PFSK-1 (cell line): Measurements from ENCODE around the gene SAC3D1.

Experiments
- FOXP2 ChIP-seq: optimal IDR thresholded peaks from 2 replicates; pipeline ENCODE3; 2011; ENCODE audit warnings: borderline replicate concordance, control low read depth, inconsistent platforms; ENCODE audit not compliant: insufficient read depth; ENCODE audit errors: extremely low read length, extremely low read depth
- POLR2AphosphoS5 ChIP-seq: IDR thresholded peaks from 2 replicates; pipeline ENCODE4 v1.6.1; 2012; ENCODE audit warnings: low read depth, mild to moderate bottlenecking, control low read depth, low read length, moderate library complexity
- SIN3A ChIP-seq: IDR thresholded peaks from 2 replicates; pipeline ENCODE4 v1.6.1; 2012; ENCODE audit warnings: mild to moderate bottlenecking, low read length, moderate library complexity, borderline replicate concordance; ENCODE audit not compliant: insufficient read depth
- TAF1 ChIP-seq: IDR thresholded peaks from 2 replicates; pipeline ENCODE4 v1.6.1; 2012; ENCODE audit warnings: low read length, control low read depth, borderline replicate concordance; ENCODE audit not compliant: insufficient read depth
- TF ChIP-seq, protein P1 (sequence below), 2 experiments: IDR thresholded peaks; 2 replicates each; pipeline versions ENCODE4 v1.6.1 to v1.8.0; 2011 to 2012; ENCODE audit warnings: low read depth in 2 of 2, low read length in 2 of 2, control low read depth in 1 of 2, inconsistent platforms in 1 of 2, mild to moderate bottlenecking in 1 of 2, moderate library complexity in 1 of 2; ENCODE audit not compliant: insufficient read depth in 1 of 2

The SAC3D1 gene

GRCh38 chr11:65086809-65087208, 45.8 kb downstream of the SAC3D1 start:
- no peak for TF ChIP-seq FOXP2
- TF ChIP-seq POLR2AphosphoS5: no peak
- TF ChIP-seq, protein P1, sequence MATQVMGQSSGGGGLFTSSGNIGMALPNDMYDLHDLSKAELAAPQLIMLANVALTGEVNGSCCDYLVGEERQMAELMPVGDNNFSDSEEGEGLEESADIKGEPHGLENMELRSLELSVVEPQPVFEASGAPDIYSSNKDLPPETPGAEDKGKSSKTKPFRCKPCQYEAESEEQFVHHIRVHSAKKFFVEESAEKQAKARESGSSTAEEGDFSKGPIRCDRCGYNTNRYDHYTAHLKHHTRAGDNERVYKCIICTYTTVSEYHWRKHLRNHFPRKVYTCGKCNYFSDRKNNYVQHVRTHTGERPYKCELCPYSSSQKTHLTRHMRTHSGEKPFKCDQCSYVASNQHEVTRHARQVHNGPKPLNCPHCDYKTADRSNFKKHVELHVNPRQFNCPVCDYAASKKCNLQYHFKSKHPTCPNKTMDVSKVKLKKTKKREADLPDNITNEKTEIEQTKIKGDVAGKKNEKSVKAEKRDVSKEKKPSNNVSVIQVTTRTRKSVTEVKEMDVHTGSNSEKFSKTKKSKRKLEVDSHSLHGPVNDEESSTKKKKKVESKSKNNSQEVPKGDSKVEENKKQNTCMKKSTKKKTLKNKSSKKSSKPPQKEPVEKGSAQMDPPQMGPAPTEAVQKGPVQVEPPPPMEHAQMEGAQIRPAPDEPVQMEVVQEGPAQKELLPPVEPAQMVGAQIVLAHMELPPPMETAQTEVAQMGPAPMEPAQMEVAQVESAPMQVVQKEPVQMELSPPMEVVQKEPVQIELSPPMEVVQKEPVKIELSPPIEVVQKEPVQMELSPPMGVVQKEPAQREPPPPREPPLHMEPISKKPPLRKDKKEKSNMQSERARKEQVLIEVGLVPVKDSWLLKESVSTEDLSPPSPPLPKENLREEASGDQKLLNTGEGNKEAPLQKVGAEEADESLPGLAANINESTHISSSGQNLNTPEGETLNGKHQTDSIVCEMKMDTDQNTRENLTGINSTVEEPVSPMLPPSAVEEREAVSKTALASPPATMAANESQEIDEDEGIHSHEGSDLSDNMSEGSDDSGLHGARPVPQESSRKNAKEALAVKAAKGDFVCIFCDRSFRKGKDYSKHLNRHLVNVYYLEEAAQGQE (IDR thresholded peaks at IDR 0.05; ENCODE audit: insufficient read depth in 1 of 2, low read depth in 2 of 2, low read length in 2 of 2): no peak
- no peak for TF ChIP-seq SIN3A
- no peak for TF ChIP-seq TAF1

GRCh38 chr11:65087216-65087615, 46.2 kb downstream of the SAC3D1 start:
- TF ChIP-seq POLR2AphosphoS5: no peak
- no peak for TF ChIP-seq FOXP2
- TF ChIP-seq SIN3A: no peak
- no peak for TF ChIP-seq TAF1
- TF ChIP-seq, protein P1 (IDR thresholded peaks at IDR 0.05; ENCODE audit: insufficient read depth in 1 of 2, low read depth in 2 of 2, low read length in 2 of 2): no peak

DNA sequence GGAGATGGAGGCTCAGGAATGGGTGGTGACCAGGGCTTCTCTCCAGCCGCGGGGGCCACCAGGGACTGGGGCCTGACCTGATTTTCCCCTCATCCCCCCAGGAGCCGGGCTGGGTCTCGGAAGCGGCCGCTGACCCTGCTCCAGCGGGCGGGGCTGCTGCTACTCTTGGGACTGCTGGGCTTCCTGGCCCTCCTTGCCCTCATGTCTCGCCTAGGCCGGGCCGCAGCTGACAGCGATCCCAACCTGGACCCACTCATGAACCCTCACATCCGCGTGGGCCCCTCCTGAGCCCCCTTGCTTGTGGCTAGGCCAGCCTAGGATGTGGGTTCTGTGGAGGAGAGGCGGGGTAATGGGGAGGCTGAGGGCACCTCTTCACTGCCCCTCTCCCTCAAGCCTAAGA, 46.8 kb downstream of the SAC3D1 start:
- no peak for TF ChIP-seq POLR2AphosphoS5
- TF ChIP-seq TAF1: no peak
- TF ChIP-seq SIN3A: no peak
- no peak for TF ChIP-seq FOXP2
- TF ChIP-seq, protein P1 (IDR thresholded peaks at IDR 0.05; ENCODE audit: insufficient read depth in 1 of 2, low read depth in 2 of 2, low read length in 2 of 2): no peak

DNA sequence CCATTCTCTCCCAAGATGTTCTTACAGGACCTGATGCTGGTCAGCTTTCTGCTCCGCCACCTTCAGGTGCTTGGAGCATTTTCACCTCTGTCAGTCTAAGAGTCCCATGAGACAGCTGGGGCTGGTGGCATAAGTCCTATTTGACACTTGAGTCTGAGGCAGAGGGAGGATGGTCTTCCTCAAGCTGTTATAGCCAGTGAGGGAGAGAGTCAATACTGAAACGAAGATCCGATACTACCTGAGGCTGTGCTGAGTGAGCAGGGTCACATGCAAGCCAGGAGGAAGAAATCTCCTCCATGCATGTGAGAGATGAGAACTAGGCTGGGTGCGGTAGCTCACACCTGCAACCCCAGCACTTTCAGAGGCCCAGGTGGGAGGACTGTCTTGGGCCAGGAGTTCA, 48.6 kb downstream of the SAC3D1 start:
- no peak for TF ChIP-seq TAF1
- no peak for TF ChIP-seq POLR2AphosphoS5
- TF ChIP-seq, protein P1 (IDR thresholded peaks at IDR 0.05; ENCODE audit: insufficient read depth in 1 of 2, low read depth in 2 of 2, low read length in 2 of 2): no peak

- TF ChIP-seq SIN3A: no peak
- 0 out of 2 replicates have a peak, but pooled peaks have one; percentile 14 for TF ChIP-seq POLR2AphosphoS5
- no peak for TF ChIP-seq FOXP2
Observed at GRCh38 chr11:65090628-65091027, 49.6 kb downstream of the SAC3D1 start.
